ENCODE results near the gene DLGAP1. TPM values are rescaled to one million over a fixed set of nuclear protein-coding genes. Genes with fewer than 3 reads are reported as not detected.

DLGAP1 gene
- total RNA-seq, 1 experiment from 2014 or later = 0.39 TPM

GRCh38 chr18:3803350-3803749, 651.8 kb downstream of the DLGAP1 start:
- Histone ChIP-seq H3K79me2 (ENCODE audit: insufficient read depth, low read length) (no peaks in the 10 kb centered on the region), H3K4me3 (replicated peaks in 1 of 2; ENCODE audit: low read depth in 1 of 2, low read length in 2 of 2) (no peak overlapping the region), H3K27ac (ENCODE audit: low read depth, low read length) (no peak overlapping the region), H3K9me2 (ENCODE audit: insufficient read depth) (no peaks in the 10 kb centered on the region), H3K4me1 (ENCODE audit: control insufficient read depth in 1 of 2, insufficient read depth in 2 of 2, low read length in 2 of 2) (no peaks in the 10 kb centered on the region), H3K27me3 (ENCODE audit: insufficient read depth, low read length) (peaks cover 6% of the 10 kb centered on the region; the same call in 1 of the 2 replicates), H3K9ac (ENCODE audit: low read length) (no peak overlapping the region), H3K36me3 (ENCODE audit: control insufficient read depth in 1 of 2, insufficient read depth in 2 of 2, low read length in 2 of 2) (no peaks in the 10 kb centered on the region), H2AFZ (ENCODE audit: low read depth, low read length, poor library complexity, severe bottlenecking) (no peak overlapping the region), H3K9me3 (ENCODE audit: control insufficient read depth in 1 of 2, insufficient read depth in 1 of 2, low read depth in 1 of 2, low read length in 2 of 2) (no peaks in the 10 kb centered on the region), H3K4me2 (ENCODE audit: low read length) (no peak overlapping the region), H4K20me1 (ENCODE audit: insufficient read depth) (no peaks in the 10 kb centered on the region)
- ChIA-PET POLR2A (no interaction called here), RAD21 (ENCODE audit: low non-redundant PET in 1 of 2, low total read pairs in 2 of 2, uncharacterized antibody in 2 of 2, unreplicated experiment in 2 of 2) (no interaction called here), CTCF (interaction anchor here (0.6 kb wide), 1 partner anchor 9 kb away, joined by 3 read pairs; no protein-coding TSS in a partner anchor)
- no TSS peak for BruUV-seq (replicated peaks)
- no peak for TF ChIP-seq EGR1 (IDR thresholded peaks at IDR 0.05; ENCODE audit: low read depth)
- TF ChIP-seq CEBPB (IDR thresholded peaks at IDR 0.05; ENCODE audit: low read depth) = no peak
- no peak for TF ChIP-seq ELF1 (IDR thresholded peaks at IDR 0.05; ENCODE audit: borderline replicate concordance, low read depth)
- intact Hi-C loops (cut with micrococcal nuclease) = no loop called here
- ATAC-seq = no peak
- DNase-seq (ENCODE audit: low read depth, low spot score) = no peak

GRCh38 chr18:3799515-3799914, 655.6 kb downstream of the DLGAP1 start:
- DNase-seq (ENCODE audit: low read depth, low spot score) (no peak), ATAC-seq (no peak)
- Histone ChIP-seq H3K4me2 (ENCODE audit: low read length) (no peak overlapping the region), H4K20me1 (ENCODE audit: insufficient read depth) (no peaks in the 10 kb centered on the region), H3K4me1 (ENCODE audit: control insufficient read depth in 1 of 2, insufficient read depth in 2 of 2, low read length in 2 of 2) (peaks cover under 1 to 5% of the 10 kb centered on the region in 2 experiments; a peak in 3 of 4 replicates), H3K79me2 (ENCODE audit: insufficient read depth, low read length) (no peaks in the 10 kb centered on the region), H2AFZ (ENCODE audit: low read depth, low read length, poor library complexity, severe bottlenecking) (no peak overlapping the region), H3K27me3 (ENCODE audit: insufficient read depth, low read length) (no peaks in the 10 kb centered on the region; the same call in 1 of the 2 replicates), H3K9ac (ENCODE audit: low read length) (no peak overlapping the region), H3K9me3 (ENCODE audit: control insufficient read depth in 1 of 2, insufficient read depth in 1 of 2, low read depth in 1 of 2, low read length in 2 of 2) (no peaks in the 10 kb centered on the region), H3K36me3 (ENCODE audit: control insufficient read depth in 1 of 2, insufficient read depth in 2 of 2, low read length in 2 of 2) (no peaks in the 10 kb centered on the region), H3K27ac (ENCODE audit: low read depth, low read length) (no peak overlapping the region), H3K9me2 (ENCODE audit: insufficient read depth) (no peaks in the 10 kb centered on the region), H3K4me3 (replicated peaks in 1 of 2; ENCODE audit: low read depth in 1 of 2, low read length in 2 of 2) (no peak overlapping the region)
- ChIA-PET RAD21 (ENCODE audit: low non-redundant PET in 1 of 2, low total read pairs in 2 of 2, uncharacterized antibody in 2 of 2, unreplicated experiment in 2 of 2) (no interaction called here), POLR2A (no interaction called here), CTCF (no interaction called here)
- no TSS peak for BruUV-seq (replicated peaks)
- intact Hi-C loops (cut with micrococcal nuclease) = no loop called here
- TF ChIP-seq EZH2phosphoT487 (IDR thresholded peaks at IDR 0.05; ENCODE audit: borderline replicate concordance) = no peak
- no peak for TF ChIP-seq MAX (IDR thresholded peaks at IDR 0.05)
- TF ChIP-seq EGR1 (IDR thresholded peaks at IDR 0.05; ENCODE audit: low read depth) = no peak
- TF ChIP-seq JUND (IDR thresholded peaks at IDR 0.05) = no peak
- no peak for TF ChIP-seq SIN3A (IDR thresholded peaks at IDR 0.05; ENCODE audit: low read depth)
- no peak for TF ChIP-seq ATF3 (IDR thresholded peaks at IDR 0.05)
- no peak for TF ChIP-seq YY1 (IDR thresholded peaks at IDR 0.05; ENCODE audit: extremely low read depth, insufficient replicate concordance, low read depth, low read length)
- no peak for TF ChIP-seq ZBTB33 (IDR thresholded peaks at IDR 0.05; ENCODE audit: extremely low read depth, insufficient replicate concordance, low read length)
- no peak for TF ChIP-seq ELF1 (IDR thresholded peaks at IDR 0.05; ENCODE audit: borderline replicate concordance, low read depth)
- TF ChIP-seq CTCF (IDR thresholded peaks at IDR 0.05 in 2 of 3, conservative IDR thresholded peaks at IDR 0.05 in 1 of 3; ENCODE audit: borderline replicate concordance in 1 of 3, insufficient read depth in 1 of 3, low read depth in 2 of 3, low read length in 2 of 3) = no peak
- TF ChIP-seq REST (IDR thresholded peaks at IDR 0.05; ENCODE audit: low read depth) = no peak

All from HCT116 (cell line).